GM10266 (cell line): ENCODE measurements around the gene CSF2.

ENCODE experiments used
- DNase-seq: peaks from one replicate; pipeline ENCODE4 v3.0.0; 2012; ENCODE audit errors: extremely low spot score
- TF ChIP-seq, protein P1 (sequence below): IDR thresholded peaks from 2 replicates; pipeline ENCODE4 v1.5.1; 2012; ENCODE audit warnings: mild to moderate bottlenecking, low read depth; ENCODE audit not compliant: control insufficient read depth, insufficient read depth; ENCODE audit errors: missing control alignments

Gene CSF2

DNA sequence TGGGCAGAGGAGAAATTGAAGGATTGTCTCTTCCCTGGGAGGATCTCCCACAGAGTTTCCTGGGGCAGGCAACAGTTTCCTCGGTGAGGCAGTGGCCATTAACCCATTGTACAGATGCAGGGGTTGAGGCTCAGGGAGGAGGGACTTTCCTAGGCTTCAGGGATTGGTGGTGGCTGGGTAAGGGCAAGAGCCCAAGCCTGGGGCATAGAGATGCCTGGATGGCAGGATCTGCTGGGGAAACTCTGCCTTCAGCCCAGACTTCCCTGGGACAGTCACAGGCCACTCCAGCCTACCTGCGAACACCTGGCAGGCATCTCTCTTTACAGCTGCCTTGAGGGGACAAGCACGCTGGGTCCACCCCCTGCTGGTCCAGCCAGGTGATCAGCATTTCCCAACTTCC lies 3.6 kb upstream of the CSF2 start:
- no peak for DNase-seq
- TF ChIP-seq, protein P1, sequence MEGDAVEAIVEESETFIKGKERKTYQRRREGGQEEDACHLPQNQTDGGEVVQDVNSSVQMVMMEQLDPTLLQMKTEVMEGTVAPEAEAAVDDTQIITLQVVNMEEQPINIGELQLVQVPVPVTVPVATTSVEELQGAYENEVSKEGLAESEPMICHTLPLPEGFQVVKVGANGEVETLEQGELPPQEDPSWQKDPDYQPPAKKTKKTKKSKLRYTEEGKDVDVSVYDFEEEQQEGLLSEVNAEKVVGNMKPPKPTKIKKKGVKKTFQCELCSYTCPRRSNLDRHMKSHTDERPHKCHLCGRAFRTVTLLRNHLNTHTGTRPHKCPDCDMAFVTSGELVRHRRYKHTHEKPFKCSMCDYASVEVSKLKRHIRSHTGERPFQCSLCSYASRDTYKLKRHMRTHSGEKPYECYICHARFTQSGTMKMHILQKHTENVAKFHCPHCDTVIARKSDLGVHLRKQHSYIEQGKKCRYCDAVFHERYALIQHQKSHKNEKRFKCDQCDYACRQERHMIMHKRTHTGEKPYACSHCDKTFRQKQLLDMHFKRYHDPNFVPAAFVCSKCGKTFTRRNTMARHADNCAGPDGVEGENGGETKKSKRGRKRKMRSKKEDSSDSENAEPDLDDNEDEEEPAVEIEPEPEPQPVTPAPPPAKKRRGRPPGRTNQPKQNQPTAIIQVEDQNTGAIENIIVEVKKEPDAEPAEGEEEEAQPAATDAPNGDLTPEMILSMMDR: no peak

DNA sequence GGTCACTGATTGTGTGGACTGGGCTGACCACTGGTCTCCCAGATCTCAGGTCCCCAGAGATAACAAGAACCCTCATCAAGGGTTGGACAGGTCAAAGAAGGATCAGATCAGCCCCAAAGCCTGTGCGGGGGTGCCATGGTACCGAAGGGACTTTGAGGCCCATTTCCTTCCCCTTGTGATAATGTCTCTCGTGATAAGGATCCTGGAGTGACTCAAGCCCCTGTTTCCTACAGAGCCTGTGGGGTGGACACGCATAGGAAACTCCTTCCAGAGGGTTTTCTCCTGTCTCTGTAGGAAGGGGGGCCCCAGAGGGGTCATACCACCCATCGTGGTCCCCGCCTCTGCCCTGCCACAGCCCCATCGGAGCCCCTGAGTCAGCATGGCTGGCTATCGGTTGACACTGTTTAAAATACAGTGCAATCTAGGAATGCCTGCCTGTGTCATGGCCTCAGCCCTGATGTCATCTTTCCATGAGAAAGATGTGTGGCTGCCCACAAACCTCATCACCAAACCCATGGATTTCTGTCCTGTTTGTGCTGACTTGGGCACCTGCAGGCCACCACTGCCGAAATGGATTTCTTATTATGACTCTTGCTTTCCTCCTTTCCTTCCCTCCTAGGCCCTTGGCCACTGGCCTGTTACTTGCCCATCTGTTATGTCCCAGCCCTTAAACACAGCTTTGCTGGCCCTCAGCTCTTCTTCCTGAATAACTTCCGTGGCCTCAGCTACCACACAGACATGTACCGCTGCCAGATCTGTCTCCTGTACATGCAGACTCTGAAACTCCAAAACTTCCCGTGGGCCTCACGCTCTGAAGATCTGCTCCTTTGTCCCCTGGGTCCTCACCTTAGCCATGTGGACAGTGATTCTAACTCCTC lies 2.9 kb upstream of the CSF2 start:
- no peak for DNase-seq
- TF ChIP-seq, protein P1: no peak

DNA sequence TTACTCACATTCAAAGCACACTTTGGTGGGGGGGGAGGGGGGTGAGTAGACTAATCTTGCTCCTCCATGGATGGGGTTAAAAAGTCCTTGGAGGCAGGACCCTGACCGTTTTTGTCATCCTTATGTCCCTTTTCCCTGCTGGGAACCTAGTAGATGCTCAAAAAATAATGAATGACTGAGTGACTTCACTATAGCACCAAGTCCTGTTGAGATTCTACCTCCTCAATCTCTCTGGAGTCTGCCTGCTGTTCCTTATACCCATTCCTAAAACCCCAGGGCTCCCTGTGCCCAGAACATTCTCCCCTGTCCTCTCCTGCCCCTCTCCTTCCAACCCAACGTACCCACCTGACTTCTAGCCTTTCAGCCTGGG lies 2.3 kb upstream of the CSF2 start:
- no peak for DNase-seq
- TF ChIP-seq, protein P1: no peak

DNA sequence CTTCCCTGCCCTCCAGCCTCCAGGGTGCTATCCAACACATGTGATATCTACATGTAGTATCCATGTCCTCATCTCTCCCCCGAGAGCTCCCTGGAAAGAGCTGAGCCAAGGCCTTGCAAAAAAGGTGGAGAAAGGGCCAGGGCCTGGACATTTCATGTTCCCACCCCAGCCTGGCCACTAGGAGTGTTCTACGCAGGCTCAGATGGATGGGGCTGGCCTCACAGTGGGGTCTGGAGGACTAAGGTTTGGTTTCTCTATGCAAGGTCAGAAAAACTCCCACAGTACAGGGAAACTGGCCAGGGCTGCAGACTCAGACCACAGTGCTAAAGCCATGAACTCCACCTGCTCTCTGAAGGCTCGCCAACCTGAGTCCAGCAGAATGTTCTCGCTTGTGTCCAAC lies 1.5 kb upstream of the CSF2 start:
- no peak for DNase-seq
- TF ChIP-seq, protein P1: no peak

DNA sequence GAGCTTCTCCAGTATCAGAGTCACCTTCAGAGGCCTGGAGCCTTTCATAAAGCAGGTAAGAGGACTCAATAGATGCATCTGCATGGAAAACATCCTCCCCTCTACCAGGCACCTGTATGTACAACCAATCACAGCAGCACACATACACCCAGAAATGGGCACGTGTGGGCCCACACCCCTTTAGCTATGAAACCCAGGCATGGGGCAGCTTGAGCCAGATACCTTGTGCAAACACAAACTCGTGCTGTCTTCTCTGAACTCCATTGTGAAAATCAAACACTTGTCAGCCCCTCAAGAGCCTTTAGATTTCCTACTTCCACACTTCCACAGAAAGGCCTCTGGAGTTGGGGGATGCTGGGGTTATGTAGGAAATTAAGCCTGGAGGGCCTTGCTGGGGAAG lies 1.1 kb upstream of the CSF2 start:
- DNase-seq: no peak
- TF ChIP-seq, protein P1: no peak

DNA sequence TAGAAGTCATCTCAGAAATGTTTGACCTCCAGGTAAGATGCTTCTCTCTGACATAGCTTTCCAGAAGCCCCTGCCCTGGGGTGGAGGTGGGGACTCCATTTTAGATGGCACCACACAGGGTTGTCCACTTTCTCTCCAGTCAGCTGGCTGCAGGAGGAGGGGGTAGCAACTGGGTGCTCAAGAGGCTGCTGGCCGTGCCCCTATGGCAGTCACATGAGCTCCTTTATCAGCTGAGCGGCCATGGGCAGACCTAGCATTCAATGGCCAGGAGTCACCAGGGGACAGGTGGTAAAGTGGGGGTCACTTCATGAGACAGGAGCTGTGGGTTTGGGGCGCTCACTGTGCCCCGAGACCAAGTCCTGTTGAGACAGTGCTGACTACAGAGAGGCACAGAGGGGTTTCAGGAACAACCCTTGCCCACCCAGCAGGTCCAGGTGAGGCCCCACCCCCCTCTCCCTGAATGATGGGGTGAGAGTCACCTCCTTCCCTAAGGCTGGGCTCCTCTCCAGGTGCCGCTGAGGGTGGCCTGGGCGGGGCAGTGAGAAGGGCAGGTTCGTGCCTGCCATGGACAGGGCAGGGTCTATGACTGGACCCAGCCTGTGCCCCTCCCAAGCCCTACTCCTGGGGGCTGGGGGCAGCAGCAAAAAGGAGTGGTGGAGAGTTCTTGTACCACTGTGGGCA lies 642 bp downstream of the CSF2 start:
- TF ChIP-seq, protein P1: no peak
- DNase-seq: no peak
